ENCODE measurements around the gene PLOD2. TPM values are rescaled to one million over a fixed set of nuclear protein-coding genes. Genes with fewer than 3 reads are reported as not detected.

Gene PLOD2
- total and polyA plus RNA-seq, 2 of the 4 experiments (the other 2 are of a cell fraction): 84.0 to 117 TPM

- Histone ChIP-seq H3K4me2 (ENCODE audit: low read depth, low read length) (no peak overlapping the region), H2AFZ (replicated peaks; ENCODE audit: low read length, poor library complexity) (no peak overlapping the region), H2AK9ac (replicated peaks; ENCODE audit: low read depth, low read length, poor library complexity) (no peak overlapping the region), H3K4me3 (ENCODE audit: insufficient read depth, low read depth, low read length) (no peak overlapping the region), H2BK20ac (ENCODE audit: low read depth, low read length) (no peak overlapping the region), H3K9me1 (ENCODE audit: insufficient read depth, low read length) (no peaks in the 10 kb centered on the region; the same call in 1 of the 2 replicates), H4K5ac (ENCODE audit: low read depth, low read length) (no peak overlapping the region), H4K20me1 (ENCODE audit: insufficient read depth, low read length) (no peaks in the 10 kb centered on the region), H3K56ac (ENCODE audit: extremely low read depth, insufficient read depth, low read length) (no peak overlapping the region), H3K4ac (ENCODE audit: low read depth, low read length) (no peak overlapping the region; the same call in 1 of the 2 replicates), H3K9ac (ENCODE audit: low read depth, low read length) (no peak overlapping the region), H3K4me1 (ENCODE audit: control insufficient read depth, insufficient read depth, low read length) (no peaks in the 10 kb centered on the region), H2BK15ac (ENCODE audit: low read depth, low read length) (no peak overlapping the region), H2BK5ac (ENCODE audit: low read depth, low read length, poor library complexity, severe bottlenecking) (no peak overlapping the region), H3K36me3 (ENCODE audit: control insufficient read depth, insufficient read depth, low read length) (no peaks in the 10 kb centered on the region), H3K27me3 (ENCODE audit: control insufficient read depth, insufficient read depth, low read length) (no peaks in the 10 kb centered on the region), H3K79me1 (ENCODE audit: low read depth in 1 of 2, low read length in 2 of 2) (no peaks in the 10 kb centered on the region), H4K8ac (ENCODE audit: low read depth in 2 of 2, low read length in 2 of 2) (no peak overlapping the region), H2BK120ac (ENCODE audit: low read depth, low read length) (0 out of 2 replicates have a peak overlapping the region, but pooled peaks have one; percentile 52), H4K91ac (ENCODE audit: insufficient read depth, low read depth, low read length) (no peak overlapping the region), H3K9me3 (ENCODE audit: control insufficient read depth, insufficient read depth, low read length) (no peaks in the 10 kb centered on the region), H2AK5ac (ENCODE audit: low read depth, low read length) (no peak overlapping the region), H3K27ac (ENCODE audit: insufficient read depth, low read length) (no peak overlapping the region), H3K14ac (replicated peaks; ENCODE audit: low read depth, low read length) (no peak overlapping the region), H3K23ac (ENCODE audit: low read depth, low read length) (no peak overlapping the region), H3K18ac (ENCODE audit: low read depth, low read length) (peak overlapping the region; percentile 21; the same call in 1 of the 2 replicates)
- ChIA-PET POLR2A (ENCODE audit: unreplicated experiment) (no interaction called here), CTCF (interaction anchor here (0.6 to 1.3 kb wide), 2 partner anchors 107 to 337 kb away, joined by 4 read pairs; no protein-coding TSS in a partner anchor)
- no CpG with 5 or more reads among the region's 1 CpG for WGBS, 2 experiments (ENCODE audit: extremely low coverage in 2 of 2, insufficient read length in 1 of 2)
- BruUV-seq (replicated peaks): no TSS peak
- peak; percentile 76 for ATAC-seq (ENCODE audit: low read depth)
- in situ Hi-C loops (cut with MboI; ENCODE audit: low sequenced_read_pairs) (loop anchor here (10.0 kb wide), 1 partner anchor 398 kb away; no protein-coding TSS in a partner anchor), intact Hi-C loops (cut with micrococcal nuclease) (no loop called here), dilution Hi-C loops (cut with HindIII; ENCODE audit: low sequenced_read_pairs, unreplicated experiment) (no loop called here)
- TF ChIP-seq RFX5 (IDR thresholded peaks at IDR 0.05; ENCODE audit: low read depth, low read length) (no peak), USF2 (IDR thresholded peaks at IDR 0.05; ENCODE audit: low read depth, low read length) (no peak), MAZ (IDR thresholded peaks at IDR 0.05; ENCODE audit: borderline replicate concordance, low read depth, low read length) (no peak), RCOR1 (IDR thresholded peaks at IDR 0.05; ENCODE audit: insufficient replicate concordance, low read length) (no peak), CEBPB (IDR thresholded peaks at IDR 0.05; ENCODE audit: low read depth, low read length) (no peak), CTCF (conservative IDR thresholded peaks at IDR 0.05; ENCODE audit: low read depth, low read length) (no peak), CHD1 (IDR thresholded peaks at IDR 0.05; ENCODE audit: low read depth, low read length) (no peak), BHLHE40 (IDR thresholded peaks at IDR 0.05; ENCODE audit: low read depth, low read length) (no peak), SMC3 (IDR thresholded peaks at IDR 0.05; ENCODE audit: low read depth, low read length) (no peak), MAFK (IDR thresholded peaks at IDR 0.05; ENCODE audit: low read depth, low read length) (no peak), NFE2L2 (IDR thresholded peaks at IDR 0.05; ENCODE audit: low read depth, low read length) (no peak)
- TF ChIP-seq, protein P1, sequence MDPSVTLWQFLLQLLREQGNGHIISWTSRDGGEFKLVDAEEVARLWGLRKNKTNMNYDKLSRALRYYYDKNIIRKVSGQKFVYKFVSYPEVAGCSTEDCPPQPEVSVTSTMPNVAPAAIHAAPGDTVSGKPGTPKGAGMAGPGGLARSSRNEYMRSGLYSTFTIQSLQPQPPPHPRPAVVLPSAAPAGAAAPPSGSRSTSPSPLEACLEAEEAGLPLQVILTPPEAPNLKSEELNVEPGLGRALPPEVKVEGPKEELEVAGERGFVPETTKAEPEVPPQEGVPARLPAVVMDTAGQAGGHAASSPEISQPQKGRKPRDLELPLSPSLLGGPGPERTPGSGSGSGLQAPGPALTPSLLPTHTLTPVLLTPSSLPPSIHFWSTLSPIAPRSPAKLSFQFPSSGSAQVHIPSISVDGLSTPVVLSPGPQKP (IDR thresholded peaks at IDR 0.05; ENCODE audit: borderline replicate concordance, low read depth, low read length): no peak
- DNase-seq: no peak
Measured at GRCh38 chr3:146172586-146172985, 11.6 kb upstream of the PLOD2 start.

Data from IMR-90 (cell line).